Skeletal muscle satellite cell (primary cell): ENCODE results near the gene PRSS38.

Source experiments
- H3K27me3 ChIP-seq: 2 replicates; pipeline ENCODE4 v1.7.0; 2013; ENCODE audit warnings: low read length; ENCODE audit not compliant: control insufficient read depth, insufficient read depth
- H3K36me3 ChIP-seq: 2 replicates; pipeline ENCODE4 v1.7.0; 2013; ENCODE audit warnings: mild to moderate bottlenecking, control low read depth, low read length; ENCODE audit not compliant: insufficient read depth
- H3K4me1 ChIP-seq: 2 replicates; pipeline ENCODE4 v1.7.0; 2013; ENCODE audit warnings: low read length; ENCODE audit not compliant: control insufficient read depth, insufficient read depth
- H3K4me2 ChIP-seq: 2 replicates; pipeline ENCODE4 v1.7.0; 2013; ENCODE audit warnings: mild to moderate bottlenecking, low read length
- H3K4me3 ChIP-seq: 2 replicates; pipeline ENCODE4 v1.7.0; 2013; ENCODE audit warnings: low read length
- H3K9ac ChIP-seq: 2 replicates; pipeline ENCODE4 v1.7.0; 2013; ENCODE audit warnings: mild to moderate bottlenecking, low read depth, low read length, moderate library complexity
- H3K9me3 ChIP-seq: replicated peaks from 2 replicates; pipeline ENCODE4 v1.7.0; 2013; ENCODE audit warnings: mild to moderate bottlenecking, control low read depth, low read length

PRSS38 gene

DNA sequence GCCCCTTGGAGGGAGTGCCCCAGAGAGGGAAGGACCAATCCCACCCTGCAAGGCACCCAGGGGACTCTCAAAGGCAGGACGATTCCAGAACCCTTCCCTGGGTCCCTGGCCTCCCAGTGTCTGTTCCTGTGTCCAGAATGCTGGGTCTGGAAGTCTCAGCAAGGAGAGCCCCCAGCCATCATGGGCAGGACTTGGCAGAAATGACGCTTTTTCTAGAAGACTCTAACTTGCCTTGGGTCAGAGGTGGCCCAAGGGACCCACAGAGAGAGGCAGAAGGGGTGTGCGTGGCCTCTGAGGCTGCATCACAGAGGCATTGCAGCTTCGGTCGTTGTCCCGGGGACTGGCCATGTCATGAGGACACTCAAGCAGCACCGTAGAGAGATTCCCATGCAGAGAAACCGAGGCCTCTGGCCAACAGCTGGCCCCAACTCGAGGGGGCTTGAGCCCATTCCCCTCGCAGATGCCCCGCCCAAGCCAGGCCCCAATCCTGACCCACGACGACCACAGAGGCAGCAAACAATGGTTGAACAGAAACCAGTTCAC lies 74.5 kb downstream of the PRSS38 start:
- no peaks in the 10 kb centered on the region for H3K27me3 ChIP-seq
- H3K4me2 ChIP-seq, result no peak overlapping the region
- no peak overlapping the region for H3K9ac ChIP-seq
- no peaks in the 10 kb centered on the region for H3K9me3 ChIP-seq
- H3K4me1 ChIP-seq, result peaks cover 8% of the 10 kb centered on the region
- H3K4me3 ChIP-seq, result no peak overlapping the region
- H3K36me3 ChIP-seq, result no peaks in the 10 kb centered on the region

DNA sequence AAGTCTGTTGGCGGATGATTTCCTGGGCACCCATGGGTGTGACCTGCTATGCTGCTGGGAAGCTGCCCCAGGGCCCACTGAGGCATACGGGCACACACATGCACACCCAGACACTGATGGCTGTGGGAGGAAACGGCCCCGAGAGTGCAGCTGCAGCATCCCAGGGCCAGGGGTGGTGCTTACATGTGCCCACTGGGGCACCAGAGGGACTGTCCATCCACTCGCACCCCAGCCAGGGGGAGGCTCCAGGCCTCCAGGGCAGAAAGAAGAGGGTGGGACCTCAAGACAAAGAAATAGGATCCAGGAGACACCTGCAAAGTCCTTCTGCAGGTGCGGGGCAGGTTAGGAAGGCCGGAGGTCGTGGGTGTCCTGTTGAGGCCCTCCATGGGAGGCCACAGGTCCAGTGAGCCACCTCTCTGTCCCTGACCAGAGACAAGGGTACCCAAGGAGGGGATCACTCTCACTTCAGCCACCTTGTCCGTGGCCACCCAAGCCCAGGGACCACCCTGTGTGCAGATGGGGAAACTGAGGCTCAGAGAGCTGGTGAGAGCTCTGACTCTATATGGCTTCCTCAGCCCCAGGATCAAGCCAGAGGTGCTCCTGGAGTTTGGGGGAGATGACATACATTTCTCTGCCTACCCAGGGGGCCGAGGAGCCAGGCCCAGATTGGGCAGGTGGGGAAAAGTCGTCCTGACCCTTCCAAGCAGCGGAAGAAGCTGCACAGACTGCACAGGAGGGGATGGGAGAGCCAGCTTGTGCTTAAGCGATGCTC lies 75.2 kb downstream of the PRSS38 start:
- Histone ChIP-seq H3K9me3 (no peaks in the 10 kb centered on the region), H3K4me2 (no peak overlapping the region), H3K4me1 (peaks cover 3% of the 10 kb centered on the region), H3K9ac (no peak overlapping the region), H3K36me3 (no peaks in the 10 kb centered on the region), H3K27me3 (no peaks in the 10 kb centered on the region), H3K4me3 (no peak overlapping the region)

DNA sequence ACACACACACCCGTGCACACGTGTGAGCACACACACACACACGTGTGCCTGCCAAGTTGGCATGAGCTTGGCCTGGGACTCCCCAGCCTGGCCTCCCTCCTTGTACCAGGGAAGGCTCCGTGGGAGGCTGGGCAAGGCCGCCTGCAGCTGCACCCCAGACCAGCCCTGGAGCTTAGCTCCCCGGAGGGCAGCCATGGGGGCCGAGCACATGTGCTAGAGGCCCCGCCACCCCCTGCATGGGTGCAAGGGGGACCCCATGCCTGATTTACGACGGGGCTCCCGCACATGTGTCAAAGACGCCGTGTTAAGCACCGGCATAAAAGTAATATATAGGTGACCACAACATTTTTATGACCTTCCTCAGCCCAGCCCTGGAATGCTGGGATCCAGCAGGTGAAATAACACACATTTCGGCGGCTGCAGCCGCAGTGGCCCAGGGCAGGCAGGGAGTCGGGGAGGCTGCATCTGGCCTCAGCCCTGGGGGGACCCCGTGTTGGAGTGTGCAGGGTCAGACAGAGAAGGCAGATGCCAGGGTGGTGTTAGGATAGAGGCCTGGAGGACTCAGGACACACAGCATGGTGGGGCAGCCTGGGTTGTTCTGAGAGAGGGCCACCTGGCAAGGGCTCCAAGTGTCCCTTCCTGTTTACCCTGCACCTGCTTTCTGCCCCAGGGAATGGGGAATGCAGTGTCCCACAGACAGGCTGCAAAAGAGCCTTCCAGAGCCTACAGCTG lies 75.9 kb downstream of the PRSS38 start:
- no peak overlapping the region for H3K4me3 ChIP-seq
- H3K4me1 ChIP-seq, result no peaks in the 10 kb centered on the region
- H3K9me3 ChIP-seq, result no peaks in the 10 kb centered on the region
- H3K27me3 ChIP-seq, result no peaks in the 10 kb centered on the region
- no peak overlapping the region for H3K9ac ChIP-seq
- no peaks in the 10 kb centered on the region for H3K36me3 ChIP-seq
- no peak overlapping the region for H3K4me2 ChIP-seq

DNA sequence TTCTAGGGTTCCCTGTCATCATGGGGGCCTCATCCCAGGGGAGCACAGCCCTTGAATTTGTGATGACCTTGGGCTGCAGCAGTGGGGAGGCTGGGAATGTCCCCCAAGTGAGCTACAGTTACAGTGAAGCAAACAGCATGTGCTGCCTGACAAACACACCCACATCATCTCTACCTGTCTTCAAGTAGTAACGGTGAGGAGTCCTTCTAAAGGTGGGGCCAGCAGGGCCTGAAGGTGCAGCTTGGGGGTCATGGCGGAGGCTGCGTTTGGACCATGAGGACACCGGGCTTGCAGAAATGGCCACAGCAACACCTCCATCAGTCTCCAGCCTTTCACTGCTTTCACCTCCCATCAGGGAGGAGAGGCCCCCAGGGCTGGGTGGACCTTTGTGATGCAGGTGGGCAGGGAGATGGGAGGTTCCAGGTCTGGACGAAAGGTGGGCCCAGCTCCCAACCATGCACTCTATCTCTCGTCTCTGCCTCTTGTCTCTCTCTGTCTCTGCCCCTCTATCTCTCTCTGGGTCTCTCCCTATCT lies 76.5 kb downstream of the PRSS38 start:
- Histone ChIP-seq H3K4me2 (no peak overlapping the region), H3K9me3 (no peaks in the 10 kb centered on the region), H3K4me3 (no peak overlapping the region), H3K27me3 (no peaks in the 10 kb centered on the region), H3K4me1 (no peaks in the 10 kb centered on the region), H3K36me3 (no peaks in the 10 kb centered on the region), H3K9ac (no peak overlapping the region)

DNA sequence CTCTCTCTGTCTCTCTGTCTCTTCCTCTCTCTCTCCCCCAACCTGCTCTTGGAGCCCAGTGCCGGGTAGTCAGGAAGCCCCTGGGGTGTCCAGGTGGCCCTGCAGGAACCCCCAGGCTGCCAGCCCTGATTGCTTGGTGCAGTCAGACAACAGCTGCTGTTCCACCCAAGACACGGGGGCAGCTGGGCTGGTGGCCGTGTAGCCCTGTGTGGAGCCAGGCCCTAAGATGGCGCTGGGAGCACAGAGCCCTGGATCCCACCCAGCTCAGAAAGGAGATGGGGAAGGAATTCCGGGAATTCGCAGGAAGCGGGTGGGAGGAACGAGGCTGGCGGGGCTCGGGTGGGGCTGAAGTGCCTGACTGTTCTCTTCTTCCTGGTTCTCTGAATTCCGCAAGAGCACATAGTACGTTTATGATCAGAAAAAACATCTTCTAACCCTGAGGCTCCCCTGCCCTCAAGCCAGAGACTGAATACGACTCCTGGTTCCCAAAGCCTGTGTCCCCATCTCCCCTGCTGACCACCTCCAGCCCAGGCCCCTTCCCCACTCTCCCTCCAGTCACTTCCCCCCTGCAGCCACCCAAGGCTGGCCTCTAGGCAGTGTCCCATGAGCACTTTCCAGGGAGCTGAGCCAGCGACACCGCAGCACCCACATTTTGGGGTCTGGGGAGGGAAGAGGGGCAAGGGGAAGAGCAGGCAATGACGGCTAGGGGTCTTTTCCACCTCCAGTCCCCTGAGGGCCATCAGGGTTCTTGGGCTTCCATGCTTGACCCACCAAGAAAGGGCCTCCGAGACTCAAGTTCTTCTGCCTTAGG lies 77.2 kb downstream of the PRSS38 start:
- Histone ChIP-seq H3K27me3 (no peaks in the 10 kb centered on the region), H3K36me3 (no peaks in the 10 kb centered on the region), H3K4me2 (no peak overlapping the region), H3K4me1 (no peaks in the 10 kb centered on the region), H3K9ac (no peak overlapping the region), H3K9me3 (no peaks in the 10 kb centered on the region), H3K4me3 (no peak overlapping the region)

- Histone ChIP-seq H3K9ac (no peak overlapping the region), H3K9me3 (no peaks in the 10 kb centered on the region), H3K4me1 (no peaks in the 10 kb centered on the region), H3K36me3 (no peaks in the 10 kb centered on the region), H3K27me3 (no peaks in the 10 kb centered on the region), H3K4me3 (no peak overlapping the region), H3K4me2 (no peak overlapping the region)
Observed at GRCh38 chr1:227893300-227893948, 77.9 kb downstream of the PRSS38 start.

GRCh38 chr1:227893949-227894721 lies 78.7 kb downstream of the PRSS38 start:
- H3K4me2 ChIP-seq, result no peak overlapping the region
- H3K9me3 ChIP-seq, result no peaks in the 10 kb centered on the region
- H3K36me3 ChIP-seq, result no peaks in the 10 kb centered on the region
- H3K9ac ChIP-seq, result no peak overlapping the region
- H3K4me1 ChIP-seq, result no peaks in the 10 kb centered on the region
- H3K27me3 ChIP-seq, result no peaks in the 10 kb centered on the region
- no peak overlapping the region for H3K4me3 ChIP-seq

- Histone ChIP-seq H3K9ac (no peak overlapping the region), H3K27me3 (no peaks in the 10 kb centered on the region), H3K4me1 (no peaks in the 10 kb centered on the region), H3K4me3 (no peak overlapping the region), H3K9me3 (no peaks in the 10 kb centered on the region), H3K36me3 (no peaks in the 10 kb centered on the region), H3K4me2 (no peak overlapping the region)
Observed at GRCh38 chr1:227894831-227895451, 79.5 kb downstream of the PRSS38 start.
